Neutrophil (primary cell): ENCODE results near the gene CALML5.

ENCODE experiments used
- H3K27ac ChIP-seq: fragments of 200-600 bp; sonication (generic); 2 replicates; pipeline ENCODE4 v1.5.1; 2016; ENCODE audit warnings: mild to moderate bottlenecking, moderate library complexity
- H3K27me3 ChIP-seq: fragments of 200-600 bp; sonication (generic); 2 replicates; pipeline ENCODE4 v1.6.0; 2016; ENCODE audit warnings: mild to moderate bottlenecking
- H3K36me3 ChIP-seq: fragments of 200-600 bp; sonication (generic); 2 replicates; pipeline ENCODE4 v1.5.1; 2017
- H3K4me1 ChIP-seq, 2 experiments: fragments of 200-600 bp in 1 of 2; sonication (generic) in 1 of 2; 1 replicate in 1 of 2; 2 replicates in 1 of 2; pipeline versions ENCODE4 v1.5.1 to v1.6.1; 2013 to 2016; ENCODE audit warnings: low read depth in 1 of 2, low read length in 1 of 2, mild to moderate bottlenecking in 1 of 2, moderate library complexity in 1 of 2; ENCODE audit not compliant: control insufficient read depth in 1 of 2, insufficient read depth in 1 of 2
- H3K4me3 ChIP-seq, 2 experiments: fragments of 200-600 bp in 1 of 2; sonication (generic) in 1 of 2; 1 replicate in 1 of 2; 2 replicates in 1 of 2; pipeline ENCODE4 v1.5.1; 2013 to 2016; ENCODE audit warnings: low read depth in 1 of 2, low read length in 1 of 2, mild to moderate bottlenecking in 1 of 2, moderate library complexity in 1 of 2
- H3K9me3 ChIP-seq: fragments of 200-600 bp; sonication (generic); 2 replicates; pipeline ENCODE4 v1.5.1; 2016
- TF ChIP-seq, protein P1 (sequence below): fragments of 200-600 bp; sonication (generic); IDR thresholded peaks from 2 replicates; pipeline ENCODE4 v1.5.1; 2016; ENCODE audit warnings: antibody characterized with exemption

CALML5 gene

DNA sequence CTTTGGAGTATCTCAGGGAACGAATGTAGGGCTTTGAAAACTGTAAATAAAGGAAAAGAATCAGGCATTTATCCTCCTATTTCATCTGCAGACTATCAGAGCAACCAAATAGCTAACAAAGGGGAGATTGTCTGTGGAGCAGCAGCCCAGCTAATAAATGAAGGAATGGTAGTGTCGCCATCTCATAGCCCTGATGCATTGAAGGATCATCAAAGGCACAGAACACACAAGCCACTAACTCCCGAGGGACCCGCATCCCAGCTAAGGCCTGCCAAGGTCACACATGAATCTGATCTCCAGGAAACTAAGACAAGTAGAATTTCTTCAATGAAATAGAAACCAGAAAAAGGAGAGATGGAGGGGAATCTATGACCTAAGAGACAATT lies 38.2 kb downstream of the CALML5 start:
- Histone ChIP-seq H3K36me3 (peaks cover 20% of the 10 kb centered on the region), H3K27ac (no peak overlapping the region), H3K4me3 (no peak overlapping the region), H3K4me1 (no peaks in the 10 kb centered on the region), H3K9me3 (no peaks in the 10 kb centered on the region), H3K27me3 (no peaks in the 10 kb centered on the region)
- TF ChIP-seq, protein P1, sequence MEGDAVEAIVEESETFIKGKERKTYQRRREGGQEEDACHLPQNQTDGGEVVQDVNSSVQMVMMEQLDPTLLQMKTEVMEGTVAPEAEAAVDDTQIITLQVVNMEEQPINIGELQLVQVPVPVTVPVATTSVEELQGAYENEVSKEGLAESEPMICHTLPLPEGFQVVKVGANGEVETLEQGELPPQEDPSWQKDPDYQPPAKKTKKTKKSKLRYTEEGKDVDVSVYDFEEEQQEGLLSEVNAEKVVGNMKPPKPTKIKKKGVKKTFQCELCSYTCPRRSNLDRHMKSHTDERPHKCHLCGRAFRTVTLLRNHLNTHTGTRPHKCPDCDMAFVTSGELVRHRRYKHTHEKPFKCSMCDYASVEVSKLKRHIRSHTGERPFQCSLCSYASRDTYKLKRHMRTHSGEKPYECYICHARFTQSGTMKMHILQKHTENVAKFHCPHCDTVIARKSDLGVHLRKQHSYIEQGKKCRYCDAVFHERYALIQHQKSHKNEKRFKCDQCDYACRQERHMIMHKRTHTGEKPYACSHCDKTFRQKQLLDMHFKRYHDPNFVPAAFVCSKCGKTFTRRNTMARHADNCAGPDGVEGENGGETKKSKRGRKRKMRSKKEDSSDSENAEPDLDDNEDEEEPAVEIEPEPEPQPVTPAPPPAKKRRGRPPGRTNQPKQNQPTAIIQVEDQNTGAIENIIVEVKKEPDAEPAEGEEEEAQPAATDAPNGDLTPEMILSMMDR = no peak

DNA sequence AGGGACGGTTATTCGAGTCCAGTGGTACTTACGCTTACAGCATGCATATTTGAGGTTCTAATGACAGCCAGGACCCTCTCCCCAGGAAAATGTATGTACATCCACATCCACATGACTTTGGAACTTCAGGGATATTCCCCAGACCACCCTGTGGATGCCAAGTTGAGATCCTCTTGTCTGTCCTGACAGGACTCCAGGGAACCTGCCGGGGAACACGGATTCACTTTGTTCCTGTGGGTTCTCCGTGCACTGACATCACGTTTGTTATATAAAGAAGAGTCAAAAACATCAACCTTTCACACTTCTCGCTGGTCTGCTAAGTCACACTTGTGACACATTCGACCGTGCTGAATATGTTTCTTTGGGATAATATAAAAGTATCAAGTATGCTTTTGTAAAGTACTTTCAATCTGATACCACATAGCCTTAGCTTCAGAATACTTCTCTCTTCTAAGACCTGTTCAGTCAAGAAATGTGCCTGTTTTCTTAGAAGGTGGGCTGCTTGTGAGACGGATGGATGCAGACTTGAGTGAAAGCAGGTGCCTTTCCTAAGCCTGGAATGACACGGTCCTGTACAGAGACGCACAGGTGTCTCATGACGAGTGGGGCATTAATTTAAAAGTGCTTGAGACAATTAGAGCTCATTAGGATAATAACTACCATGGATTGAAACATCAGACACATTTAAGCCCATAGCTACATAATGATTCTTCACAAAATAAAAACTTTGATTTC lies 38.7 kb downstream of the CALML5 start:
- no peaks in the 10 kb centered on the region for H3K4me1 ChIP-seq
- no peaks in the 10 kb centered on the region for H3K27me3 ChIP-seq
- H3K27ac ChIP-seq = no peak overlapping the region
- no peaks in the 10 kb centered on the region for H3K9me3 ChIP-seq
- H3K36me3 ChIP-seq = peaks cover 25% of the 10 kb centered on the region
- TF ChIP-seq, protein P1 = no peak
- H3K4me3 ChIP-seq = no peak overlapping the region

GRCh38 chr10:5458949-5459747 lies 40.2 kb downstream of the CALML5 start:
- H3K4me1 ChIP-seq = no peaks in the 10 kb centered on the region
- TF ChIP-seq, protein P1 = no peak
- no peaks in the 10 kb centered on the region for H3K27me3 ChIP-seq
- no peak overlapping the region for H3K27ac ChIP-seq
- no peak overlapping the region for H3K4me3 ChIP-seq
- H3K9me3 ChIP-seq = no peaks in the 10 kb centered on the region
- peaks cover 40% of the 10 kb centered on the region for H3K36me3 ChIP-seq

- H3K27me3 ChIP-seq = no peaks in the 10 kb centered on the region
- no peak overlapping the region for H3K4me3 ChIP-seq
- TF ChIP-seq, protein P1 = no peak
- H3K9me3 ChIP-seq = no peaks in the 10 kb centered on the region
- H3K36me3 ChIP-seq = peaks cover 46% of the 10 kb centered on the region
- no peaks in the 10 kb centered on the region for H3K4me1 ChIP-seq
- H3K27ac ChIP-seq = no peak overlapping the region
Measured at GRCh38 chr10:5458425-5458824, 40.9 kb downstream of the CALML5 start.

DNA sequence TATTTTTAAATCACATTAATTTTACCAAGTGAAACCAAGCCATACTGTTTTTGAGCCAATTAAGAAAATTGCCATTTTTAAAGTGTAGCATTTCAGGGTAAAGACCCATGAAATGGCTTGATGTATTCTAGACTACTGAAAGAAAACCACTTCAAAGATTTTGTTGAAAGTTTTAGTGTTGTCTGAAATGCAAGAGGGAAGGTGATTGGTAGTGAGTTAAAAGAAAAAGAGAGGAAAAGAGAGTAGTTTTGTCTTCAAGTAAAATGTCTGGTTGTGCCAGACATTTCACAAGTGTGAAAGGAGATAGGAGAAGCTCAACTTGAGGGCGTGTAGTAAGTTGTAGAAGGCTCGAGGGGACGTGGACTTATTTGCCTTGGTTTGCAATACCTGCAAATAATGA lies 41.6 kb downstream of the CALML5 start:
- Histone ChIP-seq H3K27ac (no peak overlapping the region), H3K4me3 (no peak overlapping the region), H3K36me3 (peaks cover 53% of the 10 kb centered on the region), H3K27me3 (no peaks in the 10 kb centered on the region), H3K4me1 (no peaks in the 10 kb centered on the region), H3K9me3 (no peaks in the 10 kb centered on the region)
- TF ChIP-seq, protein P1 = no peak
